ENCODE data around the gene CFAP100.

- TF ChIP-seq, protein P1, sequence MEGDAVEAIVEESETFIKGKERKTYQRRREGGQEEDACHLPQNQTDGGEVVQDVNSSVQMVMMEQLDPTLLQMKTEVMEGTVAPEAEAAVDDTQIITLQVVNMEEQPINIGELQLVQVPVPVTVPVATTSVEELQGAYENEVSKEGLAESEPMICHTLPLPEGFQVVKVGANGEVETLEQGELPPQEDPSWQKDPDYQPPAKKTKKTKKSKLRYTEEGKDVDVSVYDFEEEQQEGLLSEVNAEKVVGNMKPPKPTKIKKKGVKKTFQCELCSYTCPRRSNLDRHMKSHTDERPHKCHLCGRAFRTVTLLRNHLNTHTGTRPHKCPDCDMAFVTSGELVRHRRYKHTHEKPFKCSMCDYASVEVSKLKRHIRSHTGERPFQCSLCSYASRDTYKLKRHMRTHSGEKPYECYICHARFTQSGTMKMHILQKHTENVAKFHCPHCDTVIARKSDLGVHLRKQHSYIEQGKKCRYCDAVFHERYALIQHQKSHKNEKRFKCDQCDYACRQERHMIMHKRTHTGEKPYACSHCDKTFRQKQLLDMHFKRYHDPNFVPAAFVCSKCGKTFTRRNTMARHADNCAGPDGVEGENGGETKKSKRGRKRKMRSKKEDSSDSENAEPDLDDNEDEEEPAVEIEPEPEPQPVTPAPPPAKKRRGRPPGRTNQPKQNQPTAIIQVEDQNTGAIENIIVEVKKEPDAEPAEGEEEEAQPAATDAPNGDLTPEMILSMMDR (conservative IDR thresholded peaks at IDR 0.05 in 1 of 2, IDR thresholded peaks at IDR 0.05 in 1 of 2; ENCODE audit: extremely low read depth in 1 of 2, insufficient read depth in 1 of 2, low read depth in 1 of 2, low read length in 2 of 2), result no peak
- TF ChIP-seq EZH2 (IDR thresholded peaks at IDR 0.05; ENCODE audit: borderline replicate concordance, low read length), result no peak
Measured at GRCh38 chr3:126417981-126418530, 23.3 kb downstream of the CFAP100 start.
